Cardiac muscle cell (in vitro differentiated cells and primary cell): ENCODE data around the gene SMAD3. TPM values are rescaled to one million over a fixed set of nuclear protein-coding genes. Genes with fewer than 3 reads are reported as not detected.

Source experiments
- DNase-seq, 2 donors: peaks; one replicate each; pipeline versions ENCODE4 v3.0.0 to v3.0.0-alpha.2; 2010 to 2017; ENCODE audit warnings: low read depth in 1 of 2, low spot score in 1 of 2
- H3K27ac ChIP-seq: fragments of 200-600 bp; sonication (generic); 2 replicates; pipeline ENCODE4 v1.5.1; 2016
- H3K27me3 ChIP-seq: fragments of 200-600 bp; sonication (generic); 2 replicates; pipeline ENCODE4 v1.6.0; 2016; ENCODE audit warnings: control low read depth
- H3K36me3 ChIP-seq: fragments of 200-600 bp; sonication (generic); 2 replicates; pipeline ENCODE4 v1.5.1; 2016; ENCODE audit warnings: control low read depth
- H3K4me1 ChIP-seq: fragments of 200-600 bp; sonication (generic); 2 replicates; pipeline ENCODE4 v1.8.1; 2017; ENCODE audit warnings: low read depth, mild to moderate bottlenecking, mixed run types
- H3K4me3 ChIP-seq: fragments of 200-600 bp; sonication (generic); 2 replicates; pipeline ENCODE4 v1.5.1; 2016; ENCODE audit warnings: mild to moderate bottlenecking
- H3K9me3 ChIP-seq: fragments of 200-600 bp; sonication (generic); 2 replicates; pipeline ENCODE4 v1.5.1; 2017; ENCODE audit warnings: low read depth, mild to moderate bottlenecking, control low read depth
- CTCF ChIP-seq: IDR thresholded peaks from 2 replicates; pipeline ENCODE4 v1.5.1; 2012; ENCODE audit warnings: low read depth, mild to moderate bottlenecking, low read length
- polyA plus RNA-seq: library from polyadenylated mRNA; unstranded; fragments of >200 nt; fragmentation: Nextera tagmentation; extraction: Ambion mirVana; gene quantifications from 2 replicates; pipeline ENCODE4 v1.2.1, GENCODE V29; 2016
- total RNA-seq: library from RNA; depleted of rRNA; stranded (reverse); fragments of >200 nt; gene quantifications from 2 replicates; pipeline ENCODE4 v1.2.3, GENCODE V29; 2016

SMAD3 gene
- total and polyA plus RNA-seq, 2 experiments from 2014 or later: 16.3 to 29.2 TPM

GRCh38 chr15:67145312-67145610 is 79.9 kb downstream of the SMAD3 start:
- TF ChIP-seq CTCF: no peak
- Histone ChIP-seq H3K27me3 (no peaks in the 10 kb centered on the region), H3K9me3 (no peaks in the 10 kb centered on the region), H3K27ac (no peak overlapping the region), H3K4me3 (no peak overlapping the region), H3K36me3 (no peaks in the 10 kb centered on the region), H3K4me1 (peaks cover 91% of the 10 kb centered on the region)
- no peak for DNase-seq

GRCh38 chr15:67145710-67146109 is 80.3 kb downstream of the SMAD3 start:
- H3K4me1 ChIP-seq: peaks cover 89% of the 10 kb centered on the region
- no peaks in the 10 kb centered on the region for H3K36me3 ChIP-seq
- H3K9me3 ChIP-seq: no peaks in the 10 kb centered on the region
- no peak overlapping the region for H3K27ac ChIP-seq
- no peaks in the 10 kb centered on the region for H3K27me3 ChIP-seq
- TF ChIP-seq CTCF: no peak
- no peak for DNase-seq
- no peak overlapping the region for H3K4me3 ChIP-seq

GRCh38 chr15:67146234-67146633 is 80.8 kb downstream of the SMAD3 start:
- no peaks in the 10 kb centered on the region for H3K9me3 ChIP-seq
- TF ChIP-seq CTCF: no peak
- H3K4me3 ChIP-seq: no peak overlapping the region
- no peaks in the 10 kb centered on the region for H3K27me3 ChIP-seq
- no peaks in the 10 kb centered on the region for H3K36me3 ChIP-seq
- peaks cover 84% of the 10 kb centered on the region for H3K4me1 ChIP-seq
- H3K27ac ChIP-seq: peak overlapping the region; percentile 37
- DNase-seq: peak in 1 of 2 donors; percentile 88

DNA sequence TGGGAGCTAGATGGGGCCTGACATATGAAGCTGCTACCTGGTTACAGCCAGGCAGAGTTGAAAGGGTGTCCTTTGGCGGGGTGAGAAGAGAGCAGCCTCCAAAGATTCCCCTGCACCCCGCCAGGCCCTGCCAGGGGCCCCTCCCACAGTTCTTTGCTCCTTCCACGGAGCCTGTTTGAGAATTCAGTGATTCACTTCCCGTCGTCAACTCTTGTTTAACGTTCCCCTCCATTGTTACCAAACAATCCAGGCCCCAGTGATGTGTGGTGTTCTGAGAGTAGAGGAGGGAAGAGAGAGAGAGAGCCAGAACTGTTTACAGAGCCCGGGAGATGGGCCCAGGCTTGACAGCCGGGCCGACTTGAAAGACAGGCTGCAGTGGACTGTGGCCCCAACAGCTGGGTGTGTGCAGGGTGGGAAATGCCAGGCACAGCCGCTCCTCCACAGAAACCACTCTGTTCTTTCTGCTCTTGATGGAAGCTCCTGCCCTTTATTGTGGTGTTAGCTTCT is 81.5 kb downstream of the SMAD3 start:
- H3K4me1 ChIP-seq: peaks cover 77% of the 10 kb centered on the region
- H3K27me3 ChIP-seq: no peaks in the 10 kb centered on the region
- H3K9me3 ChIP-seq: no peaks in the 10 kb centered on the region
- peak in 1 of 2 donors; percentile 93 for DNase-seq
- H3K27ac ChIP-seq: peak overlapping the region; percentile 37
- no peak for TF ChIP-seq CTCF
- no peak overlapping the region for H3K4me3 ChIP-seq
- H3K36me3 ChIP-seq: no peaks in the 10 kb centered on the region

GRCh38 chr15:67147396-67147949 is 82.1 kb downstream of the SMAD3 start:
- H3K27me3 ChIP-seq: no peaks in the 10 kb centered on the region
- TF ChIP-seq CTCF: no peak
- no peaks in the 10 kb centered on the region for H3K9me3 ChIP-seq
- H3K4me3 ChIP-seq: no peak overlapping the region
- H3K4me1 ChIP-seq: peaks cover 72% of the 10 kb centered on the region
- H3K36me3 ChIP-seq: no peaks in the 10 kb centered on the region
- DNase-seq: no peak
- H3K27ac ChIP-seq: no peak overlapping the region

DNA sequence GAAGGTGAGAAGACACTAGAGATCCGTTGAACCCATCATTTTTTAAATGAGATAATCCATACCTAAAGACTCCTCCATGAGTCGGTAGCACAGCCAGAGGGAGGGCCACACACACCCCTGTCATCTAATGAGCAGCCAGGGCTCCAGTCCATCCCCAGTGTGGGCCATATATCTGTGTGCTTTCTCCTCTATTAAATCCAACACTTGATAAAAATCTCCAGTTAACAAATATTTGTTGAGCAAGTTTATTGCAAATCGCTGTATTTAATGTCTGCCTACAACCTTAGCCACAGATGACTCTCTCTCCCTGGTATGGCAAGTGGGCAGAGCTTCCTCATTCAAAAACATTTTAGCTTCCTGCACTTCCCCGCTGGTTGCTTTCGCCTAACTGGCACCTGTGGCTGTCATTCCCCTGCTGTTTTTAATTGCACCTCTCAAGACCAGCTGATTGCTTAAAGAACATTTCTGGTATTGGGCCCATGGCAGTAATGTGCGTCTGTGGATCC is 82.8 kb downstream of the SMAD3 start:
- peaks cover 64% of the 10 kb centered on the region for H3K4me1 ChIP-seq
- TF ChIP-seq CTCF: no peak

More for the DNA sequence above, 82.8 kb downstream of the SMAD3 start:
- Histone ChIP-seq H3K27me3 (no peaks in the 10 kb centered on the region), H3K4me3 (no peak overlapping the region), H3K9me3 (no peaks in the 10 kb centered on the region), H3K36me3 (no peaks in the 10 kb centered on the region), H3K27ac (no peak overlapping the region)
- peak in 1 of 2 donors; percentile 65 for DNase-seq
